ENCODE measurements around the gene PTGDR2.

The PTGDR2 gene

GRCh38 chr11:60858731-60859464 lies 3.1 kb upstream of the PTGDR2 start:
- DNase-seq (ENCODE audit: low read depth in 2 of 3, low spot score in 1 of 3): no peak

- no peak for DNase-seq (ENCODE audit: low read depth in 2 of 3, low spot score in 1 of 3)
Measured at GRCh38 chr11:60858236-60858635, 2.5 kb upstream of the PTGDR2 start.

GRCh38 chr11:60857378-60858232 lies 1.9 kb upstream of the PTGDR2 start:
- no peak for DNase-seq (ENCODE audit: low read depth in 2 of 3, low spot score in 1 of 3)

DNA sequence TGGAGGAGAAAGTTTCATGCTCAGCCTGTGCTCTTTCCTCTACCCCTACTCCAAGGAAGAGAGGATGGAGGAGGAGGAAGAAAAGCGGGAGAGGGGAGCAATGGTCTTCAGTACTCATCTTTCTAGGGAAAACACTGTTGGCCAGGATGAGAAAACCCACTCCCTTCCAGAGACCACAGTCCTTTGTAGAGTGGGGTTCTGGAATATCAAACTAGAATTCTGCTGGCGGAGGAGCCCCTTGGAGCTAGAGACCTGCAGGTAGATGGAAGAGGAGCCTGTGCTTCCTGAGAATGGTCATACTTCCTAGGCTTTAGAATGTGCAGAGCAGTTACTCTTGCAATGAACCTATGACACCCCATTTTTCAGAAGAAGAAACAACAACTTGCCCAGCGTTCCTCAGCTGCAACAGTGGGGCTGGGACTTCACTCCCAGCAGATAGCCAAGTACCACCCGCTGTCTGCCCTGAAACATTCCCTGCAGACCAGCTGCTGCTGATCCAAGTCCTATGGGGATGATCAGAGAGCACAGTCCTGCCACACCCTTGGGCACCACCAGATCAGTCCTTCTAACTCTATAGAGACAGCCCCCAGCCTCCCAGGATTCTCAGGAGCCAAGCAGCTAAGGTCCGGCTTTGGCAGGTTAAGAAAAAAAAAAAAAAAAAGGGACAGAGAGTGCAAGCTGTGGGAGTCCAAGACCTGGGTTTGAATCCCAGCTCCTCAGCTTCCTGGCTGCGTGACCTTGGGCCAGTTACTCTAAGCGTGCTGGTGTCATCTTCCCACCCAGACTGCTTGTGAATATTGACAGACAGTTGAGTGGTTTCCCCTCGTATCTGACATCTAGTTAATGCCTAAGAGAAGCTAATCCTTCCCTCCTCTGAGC lies 664 bp downstream of the PTGDR2 start:
- DNase-seq (ENCODE audit: low read depth in 2 of 3, low spot score in 1 of 3): no peak

DNA sequence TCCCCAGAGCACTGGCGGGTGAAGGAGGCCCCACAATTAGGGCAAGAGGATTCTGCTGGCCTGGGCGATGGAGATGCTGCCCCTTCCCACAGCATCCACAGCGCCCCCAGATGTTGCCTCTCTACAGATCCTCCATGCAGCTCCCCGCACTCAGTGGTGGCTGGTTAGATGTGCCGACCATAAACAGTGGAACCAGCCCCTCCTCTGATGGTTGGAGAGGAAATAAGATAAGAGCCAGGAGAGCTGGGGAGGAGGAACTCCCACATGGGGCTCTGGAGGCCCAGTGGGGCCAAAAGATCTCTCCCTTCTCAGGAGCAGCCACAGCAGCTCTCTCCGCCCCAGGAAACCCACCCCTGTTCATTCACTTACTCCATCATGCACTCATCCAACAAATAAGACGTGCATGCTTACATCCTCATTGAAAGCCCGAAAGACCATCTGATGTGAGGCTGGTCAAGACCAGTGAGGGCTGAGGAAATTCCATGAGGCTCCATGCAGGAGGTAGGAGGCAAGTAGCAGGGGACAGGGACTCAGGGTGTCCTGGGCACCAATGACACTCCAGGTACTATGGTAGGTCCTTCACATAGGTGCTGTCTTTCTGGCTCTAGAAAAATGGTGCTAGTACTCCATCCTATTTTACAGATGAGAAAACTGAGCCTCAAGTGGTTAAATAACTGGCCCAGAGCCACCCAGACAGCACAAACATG lies 1.5 kb downstream of the PTGDR2 start:
- no peak for DNase-seq (ENCODE audit: low read depth in 2 of 3, low spot score in 1 of 3)

GRCh38 chr11:60852982-60853950 lies 2.5 kb downstream of the PTGDR2 start:
- no peak for DNase-seq (ENCODE audit: low read depth in 2 of 3, low spot score in 1 of 3)

- no peak for DNase-seq (ENCODE audit: low read depth in 2 of 3, low spot score in 1 of 3)
Measured at GRCh38 chr11:60852117-60852981, 3.4 kb downstream of the PTGDR2 start.

DNA sequence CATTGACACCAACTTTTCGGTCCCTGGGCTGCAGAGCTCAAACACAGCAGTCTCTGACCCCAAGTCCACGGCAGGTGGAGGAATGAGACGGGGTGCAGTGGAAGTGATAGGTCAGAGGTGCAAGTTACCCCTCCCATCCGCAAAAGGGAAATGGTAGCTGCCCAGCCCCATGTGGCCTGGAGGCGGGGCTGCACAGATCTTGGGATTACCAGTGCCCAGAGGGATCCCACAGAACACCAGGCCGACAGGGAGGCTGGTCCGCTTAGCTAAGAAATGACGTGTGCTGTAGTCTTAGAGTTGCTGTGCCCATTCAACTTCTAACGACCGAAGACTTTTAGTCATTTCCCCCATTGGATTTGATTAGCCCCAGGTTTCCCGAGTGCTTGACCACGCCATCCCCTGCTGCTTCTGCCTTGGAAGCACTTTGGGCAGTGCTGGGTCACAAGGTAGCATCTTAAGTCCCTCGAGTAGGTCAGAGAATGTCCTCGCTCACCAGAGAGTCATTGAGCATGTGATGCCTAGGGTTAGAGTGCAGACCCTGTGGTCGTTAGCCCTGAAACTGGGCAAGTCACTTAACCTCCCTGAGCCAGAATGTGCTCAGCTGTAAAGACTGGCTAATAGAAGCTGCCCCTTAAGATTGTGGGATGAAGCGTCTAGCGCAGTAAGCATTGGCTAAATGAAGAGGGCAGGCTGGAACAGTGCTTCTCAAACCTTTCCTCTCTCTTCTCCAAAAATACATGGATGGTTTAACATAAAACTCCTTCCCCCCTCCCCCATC lies 4.2 kb downstream of the PTGDR2 start:
- no peak for DNase-seq (ENCODE audit: low read depth in 2 of 3, low spot score in 1 of 3)

DNA sequence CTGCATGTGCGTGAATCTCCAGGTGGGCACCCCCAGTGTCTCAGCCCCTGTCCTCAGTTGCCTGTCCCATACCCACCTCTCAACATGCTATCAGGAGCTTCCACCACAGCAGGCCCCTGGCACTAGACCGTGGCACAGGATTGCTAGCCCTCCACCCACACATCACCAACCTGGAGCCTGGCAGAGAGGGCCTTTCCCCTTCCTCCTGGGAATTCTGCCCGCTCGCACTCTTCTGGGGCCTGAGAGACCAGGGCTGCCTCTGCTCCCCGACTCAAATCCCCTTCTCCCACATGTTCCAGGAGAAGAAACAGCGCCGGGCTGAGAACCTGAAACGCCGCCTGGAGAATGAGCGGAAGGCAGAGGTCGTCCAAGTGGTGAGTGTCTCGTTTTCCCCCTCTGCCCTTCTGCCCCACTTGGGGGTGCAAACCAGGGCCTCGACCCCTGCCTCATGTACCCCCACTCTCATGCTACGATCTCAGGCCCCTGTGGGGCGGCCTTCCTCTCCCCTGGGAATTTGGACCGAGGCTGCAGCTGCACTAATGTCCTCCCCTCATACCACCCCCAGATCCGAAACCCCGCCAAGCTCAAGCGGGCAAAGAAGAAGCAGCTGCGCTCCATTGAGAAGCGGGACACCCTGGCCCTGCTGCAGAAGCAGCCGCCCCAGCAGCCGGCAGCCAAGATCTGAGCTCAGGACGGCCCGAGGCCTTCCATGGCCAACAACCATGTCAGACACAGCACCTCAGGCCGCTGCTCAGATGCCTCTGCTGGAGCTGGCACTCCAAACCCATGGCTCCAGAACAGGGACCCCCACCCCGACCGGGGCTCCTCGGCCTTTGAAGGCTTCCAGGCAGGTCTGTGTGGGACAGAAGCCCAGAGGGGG lies 5.9 kb downstream of the PTGDR2 start:
- no peak for DNase-seq (ENCODE audit: low read depth in 2 of 3, low spot score in 1 of 3)

GRCh38 chr11:60848714-60849151 lies 7.0 kb downstream of the PTGDR2 start:
- DNase-seq (ENCODE audit: low read depth in 2 of 3, low spot score in 1 of 3): no peak

GRCh38 chr11:60847896-60848295 lies 7.9 kb downstream of the PTGDR2 start:
- DNase-seq (ENCODE audit: low read depth in 2 of 3, low spot score in 1 of 3): no peak

DNA sequence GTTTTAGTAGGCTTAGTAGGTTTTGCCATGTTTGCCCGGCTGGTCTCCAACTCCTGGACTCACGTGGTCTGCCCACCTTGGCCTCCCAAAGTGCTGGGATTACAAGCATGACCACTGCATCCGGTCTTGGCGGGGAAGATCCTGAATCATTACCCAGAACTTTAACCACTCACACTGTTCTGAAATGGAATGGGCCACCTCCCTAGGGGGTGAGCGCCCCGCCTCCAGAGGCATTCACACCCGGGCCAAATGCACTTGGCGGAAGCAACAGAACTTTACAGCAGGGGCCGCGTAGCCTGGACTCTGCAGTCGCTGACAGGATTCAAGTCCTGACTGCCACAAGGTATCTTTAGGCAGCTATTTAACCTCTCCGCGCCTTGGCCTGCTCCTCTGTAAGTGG lies 8.5 kb downstream of the PTGDR2 start:
- DNase-seq (ENCODE audit: low read depth in 2 of 3, low spot score in 1 of 3): no peak

- no peak for DNase-seq (ENCODE audit: low read depth in 2 of 3, low spot score in 1 of 3)
Measured at GRCh38 chr11:60845338-60845737, 10.4 kb downstream of the PTGDR2 start.

DNA sequence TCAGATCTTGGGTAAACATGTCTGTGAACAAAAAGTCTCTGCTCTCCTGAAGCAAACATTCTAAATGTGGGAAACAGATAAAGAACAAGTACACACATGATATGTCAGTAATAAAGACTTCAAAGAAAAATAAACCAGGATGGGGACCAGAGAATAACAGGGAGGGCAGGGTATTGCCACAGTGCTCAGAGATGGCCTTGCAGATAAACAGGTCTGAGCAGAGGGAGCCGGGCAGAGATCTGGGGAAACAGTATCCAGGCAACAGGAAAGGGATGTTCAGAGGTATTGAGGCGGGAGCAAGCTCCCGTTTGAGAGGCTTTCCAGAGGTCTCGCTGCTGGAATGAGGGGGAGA lies 10.9 kb downstream of the PTGDR2 start:
- DNase-seq (ENCODE audit: low read depth in 2 of 3, low spot score in 1 of 3): no peak

- no peak for DNase-seq (ENCODE audit: low read depth in 2 of 3, low spot score in 1 of 3)
Measured at GRCh38 chr11:60844045-60844869, 11.5 kb downstream of the PTGDR2 start.
